Heart right ventricle (tissue), 16 donors: ENCODE measurements around the gene MINDY4. TPM values are rescaled to one million over a fixed set of nuclear protein-coding genes. Genes with fewer than 3 reads are reported as not detected.
A peak's percentile ranks its signal among the peaks of the same experiment; 100 is the strongest.

Source experiments
- ATAC-seq, 8 donors: fragments of 200-7000 bp; cut with Tn5 transposase; one replicate each; pipeline ENCODE4 v1.9.1; 2020; ENCODE audit warnings: mild to moderate bottlenecking in 8 of 8, moderate library complexity in 8 of 8, moderate number of reproducible peaks in 1 of 8
- DNase-seq, 2 donors: peaks; one replicate each; pipeline ENCODE4 v3.0.0-alpha.2; 2020
- H3K27ac ChIP-seq, 10 donors: fragments of 200-600 bp; sonication (generic) in 2 of 10; one replicate each; pipeline versions ENCODE4 v1.5.0 to v1.8.0; 2020 to 2022; ENCODE audit warnings: mild to moderate bottlenecking in 3 of 10
- H3K27me3 ChIP-seq, 7 donors: fragments of 200-600 bp; one replicate each; pipeline ENCODE4 v1.8.0; 2021 to 2022; ENCODE audit warnings: mild to moderate bottlenecking in 2 of 7
- H3K36me3 ChIP-seq, 9 donors: fragments of 200-600 bp; sonication (generic) in 1 of 9; one replicate each; pipeline versions ENCODE4 v1.5.0 to v1.8.0; 2020 to 2022; ENCODE audit warnings: mild to moderate bottlenecking in 2 of 9
- H3K4me1 ChIP-seq, 9 donors: fragments of 200-600 bp; sonication (generic) in 1 of 9; one replicate each; pipeline versions ENCODE4 v1.5.0 to v1.8.0; 2020 to 2022; ENCODE audit warnings: mild to moderate bottlenecking in 4 of 9
- H3K4me3 ChIP-seq, 10 donors: fragments of 200-600 bp; sonication (generic) in 2 of 10; one replicate each; pipeline versions ENCODE4 v1.5.0 to v1.8.0; 2020 to 2022; ENCODE audit warnings: mild to moderate bottlenecking in 7 of 10, moderate library complexity in 2 of 10
- H3K9me3 ChIP-seq, 11 donors: fragments of 200-600 bp in 10 of 11; sonication (generic) in 2 of 11; one replicate each; pipeline versions ENCODE4 v1.5.0 to v1.8.0; 2013 to 2022; ENCODE audit warnings: mild to moderate bottlenecking in 2 of 11, control low read depth in 1 of 11, moderate library complexity in 1 of 11
- CTCF ChIP-seq, 9 donors: fragments of 200-600 bp; sonication (generic) in 2 of 9; IDR thresholded peaks; one replicate each; pipeline versions ENCODE4 v1.5.0 to v1.8.0; 2021 to 2022; ENCODE audit warnings: antibody characterized with exemption in 9 of 9, mild to moderate bottlenecking in 5 of 9, moderate library complexity in 1 of 9
- WGBS, 2 donors: extraction: QIAGEN DNeasy Blood & Tissue Kit; methylation state at CpG; one replicate each; pipeline ENCODE4 v1.1.7; 2013; ENCODE audit warnings: inconsistent platforms in 1 of 2; 5-methylcytosine and 5-hydroxymethylcytosine counted together
- intact Hi-C, 10 donors: fragments of 100-400 bp; cut with DNase I; formaldehyde crosslinking; loops; one replicate each; pipeline versions ENCODE4 v1.11.1 to v1.14.2; 2022
- polyA plus RNA-seq, 2 donors: library from polyadenylated mRNA; stranded (reverse); fragments of 200-250 nt; gene quantifications; one replicate each; pipeline ENCODE4 v1.2.3, GENCODE V29; 2013
- total RNA-seq, 10 donors: library from RNA; stranded (reverse); fragmentation: NEBNext Ultra II Directional in 3 of 10; extraction: Animal tissue kit (Norgen Biotek cat#: 25700) in 3 of 10; gene quantifications; one replicate each; pipeline versions ENCODE4 v1.2.1 to v1.2.4, GENCODE V29; 2021 to 2023
- donor health status: Arrhythmogenic right ventricular cardiomyopathy.
- donor health status: ischemic (EF 13 %, LVEDD 7.1; RV severe dilation, severe dysfunction).
- donor health status: healthy with polysubstance abuse.
- donor health status: DM: no; HTN: yes; CAD: no.
- donor health status: DM: no; HTN: no; CAD: no.
- donor health status: ischemic (EF 25% LVEDD 6.9; RV normal size, moderate dysfunction).
- donor health status: ischemic (EF 25% LVEDD 5.7; RV mildly dilated, moderate dysfunction).
- donor health status: healthy.
- donor health status: DM: yes; HTN: yes; CAD: no.
- donor health status: Ischemic cardiomyopathy.
- donor health status: ischemic (EF 35%, LVEDD 5.7; RV mildly dilated, moderate dysfunction).
- donor health status: nonischemic (EF 11% LVEDD 7.7; RV severe dilation, severe dysfunction).
- donor health status: DM: yes; HTN: yes; CAD: no.
- donor health status: PGD.
- donor health status: ischemic (EF 29% LVEDD 5.4; RV normal size, mild dysfunction).
- donor health status: nonischemic (EF 23%, LVEDD 6.1; RV moderate dilation, normal function).

MINDY4 gene
- total and polyA plus RNA-seq, 12 donors = 1.9 to 5.4 (median 2.8) TPM

GRCh38 chr7:30934732-30935568, 163.7 kb downstream of the MINDY4 start:
- H3K4me1 ChIP-seq = peaks cover 13 to 69% (median 36%) of the 10 kb centered on the region in 9 donors
- no peaks in the 10 kb centered on the region for H3K9me3 ChIP-seq
- H3K4me3 ChIP-seq = no peak overlapping the region
- DNase-seq = no peak
- ATAC-seq = peak in 7 of 8 donors; percentile 8 to 45 (median 19)
- H3K27me3 ChIP-seq = peaks cover 0 to 5% (median 0%) of the 10 kb centered on the region in 7 donors
- TF ChIP-seq CTCF (IDR thresholded peaks at IDR 0.05) = no peak
- no peaks in the 10 kb centered on the region for H3K36me3 ChIP-seq
- 51 to 72% methylated on average over 6 of the region's 6 CpGs for WGBS, 2 donors
- H3K27ac ChIP-seq = peak overlapping the region in 5 of 10 donors; percentile 33 to 59 (median 47)
- intact Hi-C loops = loop anchor here in 7 of 10 donors (5.0 to 10.0 kb wide), 5 partner anchors 37 to 190 kb away; partner anchors contain the start of gene INMT (in 2 of the 7)

GRCh38 chr7:30935569-30935877, 164.3 kb downstream of the MINDY4 start:
- intact Hi-C loops = loop anchor here in 6 of 10 donors (5.0 to 10.0 kb wide), 5 partner anchors 37 to 191 kb away; partner anchors contain the start of gene INMT (in 2 of the 6)
- WGBS, 2 donors = 89 to 91% methylated on average over 3 of the region's 3 CpGs
- peak overlapping the region in 2 of 10 donors; percentile 1 to 30 for H3K27ac ChIP-seq

GRCh38 chr7:30936650-30937245, 165.5 kb downstream of the MINDY4 start:
- Histone ChIP-seq H3K36me3 (no peaks in the 10 kb centered on the region), H3K27ac (no peak overlapping the region), H3K9me3 (no peaks in the 10 kb centered on the region), H3K4me3 (no peak overlapping the region), H3K4me1 (peaks cover 2 to 51% (median 22%) of the 10 kb centered on the region in 9 donors), H3K27me3 (peaks cover 0 to 16% (median 0%) of the 10 kb centered on the region in 7 donors)
- no peak for TF ChIP-seq CTCF (IDR thresholded peaks at IDR 0.05)
- peak in 1 of 8 donors; percentile 11 for ATAC-seq
- intact Hi-C loops = loop anchor here in 6 of 10 donors (5.0 to 10.0 kb wide), 5 partner anchors 36 to 192 kb away; partner anchors contain the start of gene INMT (in 2 of the 6)
- DNase-seq = no peak

More at GRCh38 chr7:30935569-30935877, 164.3 kb downstream of the MINDY4 start:
- no peak for TF ChIP-seq CTCF (IDR thresholded peaks at IDR 0.05)
- Histone ChIP-seq H3K4me3 (no peak overlapping the region), H3K27me3 (peaks cover 0 to 6% (median 0%) of the 10 kb centered on the region in 7 donors), H3K9me3 (no peaks in the 10 kb centered on the region), H3K36me3 (no peaks in the 10 kb centered on the region), H3K4me1 (peaks cover 7 to 64% (median 32%) of the 10 kb centered on the region in 9 donors)
- DNase-seq (no peak), ATAC-seq (no peak)

- Histone ChIP-seq H3K4me3 (no peak overlapping the region), H3K9me3 (no peaks in the 10 kb centered on the region), H3K27ac (no peak overlapping the region), H3K36me3 (no peaks in the 10 kb centered on the region), H3K27me3 (peaks cover 0 to 16% (median 0%) of the 10 kb centered on the region in 7 donors), H3K4me1 (peaks cover 2 to 45% (median 18%) of the 10 kb centered on the region in 9 donors)
- 35 to 51% methylated on average over 3 of the region's 3 CpGs for WGBS, 2 donors
- intact Hi-C loops = loop anchor here in 6 of 10 donors (5.0 to 10.0 kb wide), 5 partner anchors 35 to 193 kb away; partner anchors contain the start of gene INMT (in 2 of the 6)
- ATAC-seq (no peak), DNase-seq (no peak)
- TF ChIP-seq CTCF (IDR thresholded peaks at IDR 0.05) = no peak
These were observed 166.2 kb downstream of the MINDY4 start for GRCh38 chr7:30937416-30937815.
